BJ (cell line): ENCODE results near the gene MID1. TPM values are rescaled to one million over a fixed set of nuclear protein-coding genes. Genes with fewer than 3 reads are reported as not detected.

Source experiments
- CTCF ChIA-PET: fragments of 350-600 bp; formaldehyde crosslinking; extraction: SDS; loops from one replicate; lab custom pipeline; 2021; ENCODE audit warnings: antibody characterized with exemption, inconsistent platforms; lab: Yijun Ruan, JAX
- POLR2A ChIA-PET: fragments of 300-600 bp; sonication (Branson Sonifier 250); formaldehyde crosslinking; extraction: SDS; loops from one replicate; lab custom pipeline; 2021; ENCODE audit warnings: antibody characterized with exemption; lab: Charles Lee
- DNase-seq: peaks from one replicate; pipeline ENCODE4 v3.0.0-alpha.2; 2011; ENCODE audit warnings: low read depth
- H3K27me3 ChIP-seq: 2 replicates; pipeline ENCODE4 v1.6.0; 2011; ENCODE audit warnings: low read length; ENCODE audit not compliant: control insufficient read depth, insufficient read depth
- H3K36me3 ChIP-seq: 2 replicates; pipeline ENCODE4 v1.5.1; 2011; ENCODE audit warnings: low read length; ENCODE audit not compliant: control insufficient read depth, insufficient read depth
- H3K4me3 ChIP-seq: 2 replicates; pipeline ENCODE4 v1.5.1; 2011; ENCODE audit warnings: low read depth, mild to moderate bottlenecking, control low read depth, low read length
- polyA plus RNA-seq: library from polyadenylated mRNA; depleted of rRNA; stranded (reverse); fragments of >200 nt; gene quantifications from 2 replicates; pipeline ENCODE4 v1.2.3, GENCODE V29; 2011
- TF ChIP-seq, protein P1 (sequence below): IDR thresholded peaks from 2 replicates; pipeline ENCODE4 v1.5.1; 2011; ENCODE audit warnings: low read depth, mild to moderate bottlenecking, control low read depth, inconsistent platforms, low read length, moderate library complexity; ENCODE audit not compliant: insufficient read depth

The MID1 gene
- polyA plus RNA-seq, 1 experiment = 42.6 TPM

DNA sequence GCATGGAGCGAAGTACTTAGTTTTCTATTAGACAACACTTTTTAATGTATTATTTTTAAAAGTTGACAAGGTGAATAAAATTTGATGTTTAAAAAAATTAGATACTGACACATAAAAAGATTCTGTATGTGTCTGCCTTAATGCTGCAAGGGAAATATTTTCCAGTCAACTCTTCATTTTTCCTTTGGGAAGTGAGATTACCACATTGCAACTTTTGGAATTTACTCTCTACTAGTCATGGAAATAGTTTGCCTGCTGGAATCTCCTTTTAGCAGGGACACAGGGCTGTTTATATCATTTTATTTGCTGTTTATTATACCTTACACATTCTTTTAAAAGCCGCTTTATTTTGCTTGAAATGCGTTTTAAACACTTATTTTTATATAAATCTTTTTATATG, 135.1 kb downstream of the MID1 start:
- POLR2A ChIA-PET = no interaction called here
- CTCF ChIA-PET = no interaction called here
- no peak overlapping the region for H3K4me3 ChIP-seq
- no peaks in the 10 kb centered on the region for H3K36me3 ChIP-seq
- DNase-seq = no peak
- TF ChIP-seq, protein P1, sequence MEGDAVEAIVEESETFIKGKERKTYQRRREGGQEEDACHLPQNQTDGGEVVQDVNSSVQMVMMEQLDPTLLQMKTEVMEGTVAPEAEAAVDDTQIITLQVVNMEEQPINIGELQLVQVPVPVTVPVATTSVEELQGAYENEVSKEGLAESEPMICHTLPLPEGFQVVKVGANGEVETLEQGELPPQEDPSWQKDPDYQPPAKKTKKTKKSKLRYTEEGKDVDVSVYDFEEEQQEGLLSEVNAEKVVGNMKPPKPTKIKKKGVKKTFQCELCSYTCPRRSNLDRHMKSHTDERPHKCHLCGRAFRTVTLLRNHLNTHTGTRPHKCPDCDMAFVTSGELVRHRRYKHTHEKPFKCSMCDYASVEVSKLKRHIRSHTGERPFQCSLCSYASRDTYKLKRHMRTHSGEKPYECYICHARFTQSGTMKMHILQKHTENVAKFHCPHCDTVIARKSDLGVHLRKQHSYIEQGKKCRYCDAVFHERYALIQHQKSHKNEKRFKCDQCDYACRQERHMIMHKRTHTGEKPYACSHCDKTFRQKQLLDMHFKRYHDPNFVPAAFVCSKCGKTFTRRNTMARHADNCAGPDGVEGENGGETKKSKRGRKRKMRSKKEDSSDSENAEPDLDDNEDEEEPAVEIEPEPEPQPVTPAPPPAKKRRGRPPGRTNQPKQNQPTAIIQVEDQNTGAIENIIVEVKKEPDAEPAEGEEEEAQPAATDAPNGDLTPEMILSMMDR = no peak
- no peaks in the 10 kb centered on the region for H3K27me3 ChIP-seq

DNA sequence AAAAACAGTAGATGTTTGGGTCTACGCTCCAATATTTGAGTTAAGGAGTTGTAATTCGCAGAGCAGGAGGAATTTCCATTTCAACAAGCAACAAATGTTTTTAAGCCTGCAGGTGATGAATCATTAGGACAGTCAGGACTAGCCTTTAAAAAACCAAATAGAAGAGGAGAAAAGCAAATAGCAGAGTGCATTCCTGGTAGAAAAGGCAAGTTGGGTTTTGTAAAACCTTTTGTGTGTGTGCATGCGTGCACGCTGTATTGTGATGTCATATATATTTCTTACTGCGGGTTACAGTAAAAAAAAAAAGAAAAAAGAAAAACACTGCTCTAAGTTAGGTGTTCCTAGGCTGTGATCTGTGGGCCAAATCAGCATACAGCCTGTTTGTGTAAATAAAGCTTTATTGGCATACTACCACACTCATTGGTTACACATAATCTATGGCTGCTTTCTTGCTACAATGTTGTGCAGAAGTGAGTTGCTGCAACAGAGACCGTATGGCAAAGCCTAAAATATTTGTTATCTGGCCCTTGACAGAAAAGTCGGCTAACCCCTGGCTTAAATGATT, 135.6 kb downstream of the MID1 start:
- ChIA-PET CTCF (no interaction called here), POLR2A (no interaction called here)
- Histone ChIP-seq H3K36me3 (no peaks in the 10 kb centered on the region), H3K4me3 (no peak overlapping the region), H3K27me3 (no peaks in the 10 kb centered on the region)
- no peak for DNase-seq
- TF ChIP-seq, protein P1 = no peak

DNA sequence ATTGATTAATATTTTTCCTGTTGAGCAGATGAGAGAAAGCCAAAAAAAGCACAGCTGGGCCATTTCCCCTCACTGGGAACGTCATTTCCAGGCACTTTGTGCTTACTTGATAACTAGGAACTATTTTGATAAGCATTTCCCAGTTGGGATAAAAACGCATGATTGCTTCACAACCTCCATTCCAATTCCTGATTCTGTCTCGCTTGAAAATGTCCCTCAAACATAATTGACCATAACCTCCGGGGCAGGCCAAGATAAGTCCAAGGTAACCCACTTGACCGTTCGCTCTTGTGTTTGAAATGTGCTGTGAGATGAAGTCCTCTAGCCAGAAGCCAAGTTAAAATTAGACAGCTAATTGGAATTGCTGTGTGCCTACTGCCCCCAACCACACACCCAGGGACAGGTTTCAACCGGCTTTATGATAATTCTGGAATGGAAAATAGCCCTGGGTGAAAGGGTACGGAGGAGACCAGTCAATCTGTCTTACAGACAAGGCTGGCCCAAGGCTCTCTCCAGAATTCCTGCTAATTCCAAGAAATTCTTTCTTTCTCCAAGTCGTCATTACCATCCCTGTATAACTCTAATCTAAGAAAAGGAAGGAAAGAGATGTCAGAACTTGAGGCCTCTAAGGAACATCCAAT, 137.1 kb downstream of the MID1 start:
- Histone ChIP-seq H3K4me3 (no peak overlapping the region), H3K36me3 (no peaks in the 10 kb centered on the region), H3K27me3 (no peaks in the 10 kb centered on the region)
- ChIA-PET CTCF (no interaction called here), POLR2A (no interaction called here)
- TF ChIP-seq, protein P1 = no peak
- DNase-seq = no peak

DNA sequence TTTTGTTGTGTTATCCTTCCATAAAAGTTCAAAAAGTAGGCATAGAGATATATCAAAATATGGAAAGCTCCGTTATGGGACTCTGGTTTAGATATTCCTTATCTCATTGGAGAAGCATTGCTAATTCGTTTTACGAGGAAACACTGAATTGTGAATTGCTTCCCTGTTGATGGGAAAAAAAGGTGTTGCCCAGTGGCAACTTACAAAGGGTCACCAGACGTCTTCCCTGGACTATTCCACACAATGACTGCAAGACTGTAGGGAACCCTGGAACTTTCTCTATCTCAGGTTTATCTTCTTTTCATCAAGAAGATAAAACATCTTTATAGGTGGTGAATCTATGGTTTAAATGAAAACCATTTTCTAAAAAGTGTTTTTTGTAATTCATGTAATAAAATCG, 137.7 kb downstream of the MID1 start:
- Histone ChIP-seq H3K27me3 (no peaks in the 10 kb centered on the region), H3K4me3 (no peak overlapping the region), H3K36me3 (no peaks in the 10 kb centered on the region)
- CTCF ChIA-PET = no interaction called here
- no peak for DNase-seq
- TF ChIP-seq, protein P1 = no peak
- POLR2A ChIA-PET = no interaction called here

- ChIA-PET CTCF (no interaction called here), POLR2A (no interaction called here)
- Histone ChIP-seq H3K4me3 (no peak overlapping the region), H3K27me3 (no peaks in the 10 kb centered on the region), H3K36me3 (peaks cover 2% of the 10 kb centered on the region; the same call in 1 of the 2 replicates)
- TF ChIP-seq, protein P1 = no peak
- no peak for DNase-seq
Observed at GRCh38 chrX:10482261-10482660, 138.1 kb downstream of the MID1 start.
